GM18502 (cell line): ENCODE measurements around the gene ALOXE3.
A peak's percentile ranks its signal among the peaks of the same experiment; 100 is the strongest.
"Not testable (repeated sequence)": the region's sequence is repeated elsewhere in the genome, so short reads cannot be mapped to it uniquely, and the experiment has no call there.

Source experiments
- ATAC-seq: cut with Tn5 transposase; IDR thresholded peaks from one replicate; pipeline ENCODE4 v1.9.1; 2021; ENCODE audit warnings: mild to moderate bottlenecking; ENCODE audit not compliant: unreplicated experiment, poor library complexity

Gene ALOXE3

DNA sequence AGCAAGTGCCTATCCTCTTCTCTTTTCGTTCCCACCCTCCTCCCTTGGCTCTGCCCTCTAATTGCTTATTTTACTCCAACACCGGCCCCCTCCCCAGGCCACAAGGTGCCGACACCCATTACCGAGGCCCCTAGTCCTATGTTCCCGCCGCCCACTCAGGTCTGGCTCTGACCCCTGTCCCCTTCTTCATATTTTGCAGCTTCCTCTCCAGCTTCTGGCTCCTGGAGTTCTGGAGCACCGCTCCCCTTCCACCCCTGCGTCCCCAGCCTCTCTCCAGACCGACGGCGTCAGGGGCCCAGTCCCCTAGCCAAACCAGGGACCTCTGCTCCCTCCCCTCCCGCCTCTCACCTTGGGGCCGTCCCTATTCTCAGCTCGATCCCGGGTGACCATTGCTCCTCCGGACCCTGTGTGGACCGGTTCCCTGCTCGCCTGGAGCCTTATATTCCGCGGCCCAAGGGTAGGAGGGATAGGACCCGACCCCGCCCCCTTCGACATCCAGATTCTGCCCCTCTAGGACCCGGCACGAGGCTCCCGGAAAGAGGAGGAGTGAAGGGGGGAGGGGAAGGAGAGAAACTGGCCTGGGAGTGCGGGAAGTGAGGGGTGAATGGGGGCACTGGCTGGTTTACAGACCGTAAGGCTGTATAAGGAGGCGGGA, 5.5 kb upstream of the ALOXE3 start, which contains the start of gene HES7:
TSS of gene HES7 (minus strand) at position 412 of the 655 bp plus-strand sequence. CDS start at position 390, 22 bp downstream.
- ATAC-seq = no peak

DNA sequence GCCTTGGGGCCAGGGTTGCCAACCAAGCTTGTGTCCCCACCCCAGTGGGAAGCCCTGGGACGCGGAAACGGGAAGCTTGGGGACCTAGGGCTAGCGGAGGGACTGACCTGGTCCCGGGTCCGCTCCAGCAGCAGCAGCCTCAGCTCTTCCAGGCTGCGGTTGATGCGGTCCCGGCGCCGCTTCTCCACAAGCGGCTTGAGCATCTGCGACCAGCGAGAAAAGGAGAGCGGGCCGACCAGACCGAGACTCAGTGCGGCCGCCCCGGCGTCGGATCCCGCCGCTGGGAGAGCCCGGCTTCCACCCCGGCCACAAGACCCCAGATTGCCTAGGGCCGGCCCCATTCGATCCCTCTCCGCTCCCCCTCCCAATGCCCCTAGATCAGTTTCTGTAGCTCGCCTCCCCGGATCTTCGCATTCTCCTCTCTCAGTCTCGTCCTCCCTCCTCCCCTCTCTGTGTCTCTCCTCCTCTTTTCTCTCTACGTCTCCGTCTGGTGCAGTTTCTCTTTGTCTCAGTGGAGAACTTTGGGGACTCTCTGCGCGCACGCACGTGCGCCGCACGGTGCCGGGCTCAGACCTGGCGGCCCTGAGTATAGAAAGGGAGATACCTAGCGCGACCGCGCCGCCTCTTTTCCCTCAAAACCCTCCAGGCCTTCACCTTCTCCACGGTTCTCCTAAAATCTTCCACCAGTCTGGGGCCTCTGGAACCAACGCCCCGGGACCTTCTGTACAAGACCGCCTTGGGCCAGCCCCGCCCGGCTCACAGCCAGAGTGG, 4.8 kb upstream of the ALOXE3 start:
- ATAC-seq = no peak

GRCh38 chr17:8122422-8122923, 4.2 kb upstream of the ALOXE3 start:
- ATAC-seq = no peak

GRCh38 chr17:8121681-8122421, 3.5 kb upstream of the ALOXE3 start:
- ATAC-seq = no peak

- no peak for ATAC-seq
Measured at GRCh38 chr17:8121407-8121680, 3.0 kb upstream of the ALOXE3 start.

- no peak for ATAC-seq
Measured at GRCh38 chr17:8120520-8121406, 2.4 kb upstream of the ALOXE3 start.

DNA sequence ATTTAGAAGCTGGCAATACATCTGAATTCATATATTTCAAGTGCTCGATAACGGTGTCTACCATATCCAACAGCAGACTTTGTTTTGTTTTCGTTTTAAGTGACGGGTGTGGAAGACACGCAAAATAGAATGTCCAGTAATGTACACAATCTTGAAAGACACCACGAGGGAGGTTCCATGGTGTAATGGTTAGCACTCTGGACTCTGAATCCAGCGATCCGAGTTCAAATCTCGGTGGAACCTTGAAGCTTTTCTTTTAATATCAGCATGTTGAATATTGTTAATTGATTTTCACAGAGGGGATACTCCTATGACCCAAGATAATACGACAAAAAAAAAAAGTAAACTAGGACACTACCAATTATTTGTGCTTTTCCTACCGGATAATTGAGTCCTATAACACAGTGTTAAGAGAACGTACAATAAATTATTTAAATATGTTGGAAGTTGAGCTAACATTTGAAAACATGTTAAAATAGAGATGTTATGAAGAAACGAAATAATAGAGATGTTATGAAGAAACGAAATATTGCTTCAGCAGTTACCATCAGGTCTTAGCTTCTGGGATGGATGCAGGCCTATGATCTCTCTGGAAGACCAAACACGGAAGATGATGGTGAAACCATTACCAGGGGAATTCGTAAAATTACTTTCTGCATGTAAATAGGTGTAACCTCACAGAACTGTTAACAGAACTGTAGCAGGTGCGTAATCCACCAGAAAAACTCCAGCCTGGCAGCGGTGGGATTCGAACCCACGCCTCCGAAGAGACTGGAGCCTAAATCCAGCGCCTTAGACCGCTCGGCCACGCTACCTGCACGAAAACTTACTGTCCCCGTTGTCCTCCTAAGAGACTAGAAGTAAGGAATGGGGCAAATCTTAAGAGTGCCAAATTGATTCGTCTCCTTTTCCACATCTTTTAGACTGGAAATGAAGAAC, 1.5 kb upstream of the ALOXE3 start:
- ATAC-seq = peak; percentile 35

GRCh38 chr17:8118769-8119580, 661 bp upstream of the ALOXE3 start:
- ATAC-seq = peak; percentile 36

GRCh38 chr17:8117367-8117979, 841 bp downstream of the ALOXE3 start:
- ATAC-seq = no peak

DNA sequence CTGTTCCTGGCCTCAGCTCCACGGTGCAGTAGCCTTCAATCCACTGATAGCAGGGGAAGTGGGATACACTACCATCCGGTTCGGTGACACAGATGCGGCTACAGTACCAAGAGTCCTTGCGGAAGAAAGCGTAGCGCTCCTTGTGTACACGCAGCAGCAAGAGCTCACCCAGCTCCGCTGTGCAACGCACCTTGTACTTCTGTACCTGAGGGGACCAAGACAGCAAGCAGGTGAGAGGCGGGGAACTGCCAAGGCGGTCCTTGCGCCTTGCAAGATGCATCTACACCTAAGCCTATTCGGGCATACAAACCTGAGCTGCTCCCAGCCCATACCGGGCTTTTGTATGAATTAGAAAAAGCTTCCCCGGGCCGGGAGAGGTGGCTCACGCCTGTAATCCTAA, 1.5 kb downstream of the ALOXE3 start:
- ATAC-seq = no peak

DNA sequence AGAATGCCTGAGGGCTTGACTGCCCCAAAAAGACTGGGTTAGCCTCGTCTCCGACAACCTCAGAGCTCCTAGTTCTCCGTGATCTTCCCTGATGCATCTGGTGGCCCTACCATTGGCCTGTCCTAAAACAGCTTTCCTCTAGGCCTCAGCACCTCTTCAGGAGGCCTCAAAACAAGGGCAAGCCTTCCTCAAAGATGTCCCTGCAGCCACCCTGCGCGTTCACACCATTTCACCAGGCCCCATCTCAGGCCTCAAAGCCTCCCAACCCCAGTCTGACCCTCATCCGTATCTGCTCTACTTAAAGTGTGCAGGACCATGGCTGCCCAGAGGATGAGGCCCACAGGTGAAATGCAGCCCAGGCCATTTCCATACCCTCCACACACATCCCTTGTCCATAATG, 7.4 kb downstream of the ALOXE3 start:
- ATAC-seq = no peak

DNA sequence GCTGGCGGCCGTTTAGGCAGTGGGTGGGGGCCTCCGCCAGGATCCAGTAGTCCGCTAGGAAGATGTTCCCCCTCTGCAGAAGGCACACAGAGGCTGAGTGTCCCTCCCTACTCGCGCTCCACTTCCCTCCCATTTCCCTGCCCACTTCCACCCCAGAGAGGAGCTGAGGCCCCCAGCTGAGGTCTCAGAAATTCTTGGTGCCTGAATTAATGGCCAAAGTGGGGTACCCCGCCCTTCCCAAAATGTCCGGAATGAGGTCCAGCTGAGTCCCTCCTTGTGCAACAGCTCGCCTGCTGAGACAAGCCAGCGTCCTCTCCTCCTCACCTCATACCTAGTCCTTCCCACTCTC, 7.9 kb downstream of the ALOXE3 start:
- no peak for ATAC-seq

DNA sequence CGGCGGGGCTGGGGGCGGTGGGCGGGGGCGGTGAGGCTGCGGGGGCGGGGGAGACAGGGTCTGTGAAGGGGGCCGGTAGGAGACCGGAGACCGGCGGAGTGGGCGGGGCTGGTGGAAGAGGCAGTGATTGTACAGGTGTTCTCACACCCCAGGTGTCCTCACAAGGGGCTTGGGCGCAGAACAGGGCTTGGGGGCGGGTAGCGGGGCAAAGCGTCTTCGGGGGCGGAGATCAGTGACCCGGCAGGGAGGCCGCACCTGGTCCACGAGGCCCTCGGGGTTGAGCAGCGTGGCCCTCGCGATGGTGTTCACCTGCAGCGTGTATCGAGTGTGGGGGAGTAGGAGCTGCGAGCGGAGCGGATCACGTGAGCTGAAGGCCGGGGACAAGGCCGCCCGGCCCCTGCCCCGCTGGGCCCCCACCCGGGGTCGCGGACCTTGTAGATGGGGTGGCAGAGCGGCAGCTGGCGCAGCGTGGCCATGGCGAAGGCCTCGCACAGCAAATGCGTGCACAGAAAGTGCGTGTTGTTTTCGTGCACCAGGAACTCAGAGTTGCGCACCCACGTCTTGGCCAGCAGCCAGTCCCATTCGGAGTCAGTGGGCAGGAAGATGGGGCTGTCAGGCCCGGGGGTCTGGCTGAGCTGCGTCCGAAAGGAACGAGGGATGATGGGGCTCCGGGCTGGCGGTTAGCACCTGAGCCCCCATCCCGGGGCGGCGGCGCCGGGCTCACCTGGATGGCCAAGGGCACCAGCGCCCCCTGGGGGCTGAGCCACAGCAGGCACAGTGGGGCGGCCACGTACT, 8.5 kb downstream of the ALOXE3 start:
- ATAC-seq = no peak

DNA sequence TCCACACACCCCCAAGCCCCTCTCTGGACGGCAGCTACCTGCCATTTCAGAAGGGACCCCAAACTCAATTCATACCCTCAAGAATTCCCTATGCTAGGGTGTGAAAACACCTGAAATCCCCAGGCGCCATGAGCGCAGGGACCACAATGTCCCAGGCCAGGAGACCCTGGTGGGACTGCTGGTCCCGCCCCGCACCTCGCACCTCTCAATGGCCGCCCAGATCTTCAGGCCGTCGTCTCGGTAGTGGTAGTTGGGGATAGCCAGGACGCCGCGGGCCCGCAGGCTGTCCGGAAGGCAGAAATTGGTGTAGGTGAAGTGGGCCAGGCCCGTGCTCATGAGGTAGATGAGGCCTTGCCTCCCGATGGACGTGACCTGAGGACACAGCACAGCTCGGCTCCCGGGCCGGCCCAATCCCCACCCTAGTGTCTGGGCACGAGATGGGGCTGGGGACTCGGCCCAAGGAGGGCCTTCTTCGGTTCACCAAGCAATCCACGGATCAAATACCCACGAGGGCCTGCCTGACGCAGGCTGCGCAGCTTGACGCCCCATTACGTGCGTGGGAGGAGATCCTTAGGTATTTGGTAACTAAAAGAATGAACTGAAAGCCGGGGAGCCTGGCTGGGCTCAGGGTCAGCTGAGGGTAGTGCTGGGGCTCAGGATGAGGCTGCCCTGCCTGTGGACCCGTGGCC, 9.2 kb downstream of the ALOXE3 start:
- no peak for ATAC-seq

DNA sequence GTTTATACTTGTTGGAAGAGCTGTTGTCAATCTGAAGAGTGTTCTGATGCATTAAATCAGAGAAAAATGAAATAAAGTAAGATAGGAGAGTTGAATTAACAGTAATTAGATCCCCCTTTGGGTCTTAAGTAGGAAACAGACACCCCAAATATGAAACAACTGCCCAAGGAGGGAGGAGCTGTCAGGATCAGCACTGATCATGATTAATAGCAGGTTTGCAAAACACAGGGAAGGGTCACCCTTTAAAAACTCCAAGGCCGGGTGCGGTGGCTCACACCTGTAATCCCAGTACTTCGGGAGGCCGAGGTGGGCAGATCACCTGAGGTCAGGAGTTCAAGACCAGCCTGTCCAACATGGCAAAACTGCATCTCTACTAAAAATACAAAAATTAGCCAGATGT, 11.3 kb downstream of the ALOXE3 start:
- not testable (repeated sequence) for ATAC-seq

DNA sequence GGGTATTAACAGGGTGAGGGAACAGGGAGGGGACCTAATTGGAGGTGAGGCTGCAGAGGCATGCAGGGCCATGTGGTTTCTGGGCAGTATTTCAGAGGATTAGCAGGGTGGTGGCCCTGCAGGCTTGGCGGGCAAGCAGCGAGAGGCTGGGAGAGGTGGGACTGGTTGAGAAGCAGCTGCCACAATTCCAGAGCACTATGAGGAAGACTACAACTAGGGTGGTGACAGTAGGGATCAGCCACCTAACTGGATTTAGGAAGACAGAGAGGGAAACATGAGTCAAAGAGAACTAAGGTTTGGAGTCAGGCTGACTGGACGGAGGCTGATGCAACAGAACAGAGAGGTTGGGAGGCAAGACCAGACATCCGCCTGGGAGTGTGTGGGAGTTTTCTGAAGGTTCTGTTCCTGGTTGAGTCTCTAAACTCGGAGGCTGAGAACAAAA, 12.3 kb downstream of the ALOXE3 start:
- ATAC-seq = no peak

GRCh38 chr17:8104911-8105310, 13.4 kb downstream of the ALOXE3 start:
- ATAC-seq = no peak
